K562 (cell line): Measurements from ENCODE around the gene INSIG1. TPM values are rescaled to one million over a fixed set of nuclear protein-coding genes. Genes with fewer than 3 reads are reported as not detected.

Experiments
- AFF1 ChIP-seq, 2 experiments: fragments of 450-650 bp; IDR thresholded peaks; 2 replicates each; pipeline ENCODE4 v1.6.1; 2018; ENCODE audit warnings: mild to moderate bottlenecking in 2 of 2, low read depth in 1 of 2; ENCODE audit not compliant: partially characterized antibody in 2 of 2
- BCOR ChIP-seq: fragments of 450-650 bp; IDR thresholded peaks from 2 replicates; pipeline ENCODE4 v1.6.1; 2016
- CCAR2 ChIP-seq: fragments of 200-400 bp; formaldehyde crosslinking; IDR thresholded peaks from 2 replicates; pipeline ENCODE4 v1.6.1; 2017; ENCODE audit warnings: mild to moderate bottlenecking, low read depth, low read length
- GABPB2 ChIP-seq: fragments of 250-450 bp; sonication (Bioruptor Pico); conservative IDR thresholded peaks from 2 replicates; pipeline ENCODE4 v1.5.1; 2021; ENCODE audit warnings: mild to moderate bottlenecking
- LEF1 ChIP-seq: fragments of 450-650 bp; IDR thresholded peaks from 2 replicates; pipeline ENCODE4 v1.6.1; 2016; ENCODE audit warnings: mild to moderate bottlenecking
- MAFK ChIP-seq: IDR thresholded peaks from 2 replicates; pipeline ENCODE4 v1.6.1; 2011; ENCODE audit warnings: low read length, improper control_type of control experiment
- MEIS2 ChIP-seq: fragments of 450-650 bp; IDR thresholded peaks from 2 replicates; pipeline ENCODE4 v1.6.1; 2014; ENCODE audit warnings: mild to moderate bottlenecking; ENCODE audit not compliant: partially characterized antibody
- MTA3 ChIP-seq: fragments of 450-650 bp; formaldehyde crosslinking; IDR thresholded peaks from 2 replicates; pipeline ENCODE4 v1.6.1; 2017; ENCODE audit warnings: mild to moderate bottlenecking, borderline replicate concordance
- MXD1 ChIP-seq: fragments of 250-450 bp; sonication (Bioruptor Pico); IDR thresholded peaks from 2 replicates; pipeline ENCODE4 v1.8.0; 2021; ENCODE audit warnings: borderline replicate concordance, mild to moderate bottlenecking, moderate library complexity; ENCODE audit not compliant: poor library complexity, severe bottlenecking
- MXI1 ChIP-seq: IDR thresholded peaks from 2 replicates; pipeline ENCODE4 v1.6.1; 2011; ENCODE audit warnings: low read depth, mild to moderate bottlenecking, improper control_type of control experiment, low read length
- PHB ChIP-seq: fragments of 250-450 bp; sonication (Bioruptor Pico); IDR thresholded peaks from 2 replicates; pipeline ENCODE4 v1.5.0; 2021
- PRPF4 ChIP-seq: fragments of 200-400 bp; formaldehyde crosslinking; IDR thresholded peaks from one replicate; pipeline ENCODE4 v1.6.1; 2017; ENCODE audit warnings: low read length, low read depth, mild to moderate bottlenecking; ENCODE audit not compliant: insufficient read depth, poor library complexity, severe bottlenecking
- SUPT5H ChIP-seq: fragments of 450-650 bp; IDR thresholded peaks from 2 replicates; pipeline ENCODE4 v1.6.1; 2016
- ZMIZ1 ChIP-seq, 2 experiments: fragments of 150-350 bp in 1 of 2; IDR thresholded peaks; 2 replicates each; pipeline ENCODE4 v1.6.1; 2012 to 2016; ENCODE audit warnings: low read depth in 2 of 2, low read length in 2 of 2, mild to moderate bottlenecking in 1 of 2, moderate library complexity in 1 of 2
- ZNF717 ChIP-seq: fragments of 250-450 bp; sonication (Bioruptor Pico); IDR thresholded peaks from 2 replicates; pipeline ENCODE4 v1.5.0; 2021
- polyA plus RNA-seq, 8 experiments: library from polyadenylated mRNA; depleted of rRNA in 4 of 8; stranded (reverse) in 5 of 8; unstranded in 3 of 8; fragments of >200 nt; fragmentation: Nextera tagmentation in 2 of 8; fragmentation: Illumina TruSeq in 1 of 8; extraction: Ambion mirVana in 2 of 8; extraction: Trizol in 1 of 8; gene quantifications; 2 replicates each; pipeline versions ENCODE4 v1.2.1 to v1.2.3, GENCODE V29; 2011 to 2014; ENCODE audit warnings: inconsistent platforms in 1 of 8, missing spikeins in 1 of 8
- total RNA-seq, 7 experiments: library from RNA; depleted of rRNA in 6 of 7; stranded (reverse); fragments of >200 nt in 6 of 7; fragmentation: Illumina TruSeq in 2 of 7; extraction: Trizol in 2 of 7; gene quantifications; 2 replicates each; pipeline versions ENCODE4 v1.2.1 to v1.2.3, GENCODE V29; 2011 to 2021; ENCODE audit warnings: low replicate concordance in 1 of 7

The INSIG1 gene
- total and polyA plus RNA-seq, 9 of the 15 experiments (the other 6 are each of a cell fraction or from before 2014, with no cell fraction given) = 57.1 to 787 (median 238) TPM

GRCh38 chr7:155297517-155298287 lies at the start of gene INSIG1 (continued):
- peak; percentile 58 for TF ChIP-seq SUPT5H
- TF ChIP-seq ZNF717 = no peak
- 0 out of 2 replicates have a peak, but pooled peaks have one; percentile 4 for TF ChIP-seq PHB (CRISPR knock-in tag)
- no peak for TF ChIP-seq MXD1
- no peak for TF ChIP-seq BCOR
- TF ChIP-seq AFF1 (IDR thresholded peaks at IDR 0.05; ENCODE audit: low read depth in 1 of 2, partially characterized antibody in 2 of 2) = no peak
- TF ChIP-seq MXI1 = no peak
- TF ChIP-seq CCAR2 = no peak
- TF ChIP-seq MTA3 = peak; percentile 99
- peak in 1 of 2 experiments; percentile 74; a peak in 2 of 4 replicates for TF ChIP-seq ZMIZ1 (IDR thresholded peaks at IDR 0.05; ENCODE audit: low read depth in 2 of 2, low read length in 2 of 2)
- TF ChIP-seq MEIS2 = peak; percentile 27
- no peak for TF ChIP-seq PRPF4
- no peak for TF ChIP-seq MAFK
- no peak for TF ChIP-seq LEF1
- no peak for TF ChIP-seq GABPB2 (CRISPR knock-in tag)
